Dendritic cell treated with granulocyte-macrophage colony-stimulating factor and Interleukin-4, amounts not matched to agents 40 ng/mL and 50 ng/mL, for 4 days (primary cell): ENCODE measurements around the gene NUDT22.

Source experiments
- H3K27ac Mint-ChIP-seq: one replicate; pipeline ENCODE4 v1.8.0; 2022; ENCODE audit warnings: mild to moderate bottlenecking, mixed read lengths
- H3K27me3 Mint-ChIP-seq: one replicate; pipeline ENCODE4 v1.8.0; 2022; ENCODE audit warnings: mild to moderate bottlenecking, mixed read lengths
- H3K36me3 Mint-ChIP-seq: one replicate; pipeline ENCODE4 v1.8.0; 2022; ENCODE audit warnings: low read depth, mixed read lengths
- H3K4me1 Mint-ChIP-seq: one replicate; pipeline ENCODE4 v1.8.0; 2022; ENCODE audit warnings: low read depth, mixed read lengths
- H3K4me3 Mint-ChIP-seq: one replicate; pipeline ENCODE4 v1.8.0; 2022; ENCODE audit warnings: mild to moderate bottlenecking, moderate library complexity, mixed read lengths
- H3K9me3 Mint-ChIP-seq: one replicate; pipeline ENCODE4 v1.8.0; 2022; ENCODE audit warnings: mixed read lengths
- intact Hi-C: fragments of 100-400 bp; cut with micrococcal nuclease; formaldehyde crosslinking; loops from one replicate; pipeline ENCODE4 v1.15.0; 2022

Gene NUDT22

GRCh38 chr11:64266339-64266738 lies 40.3 kb downstream of the NUDT22 start:
- no peak overlapping the region for H3K27ac Mint-ChIP-seq
- H3K4me1 Mint-ChIP-seq: peaks cover 42% of the 10 kb centered on the region
- H3K4me3 Mint-ChIP-seq: no peak overlapping the region
- intact Hi-C loops: no loop called here
- H3K27me3 Mint-ChIP-seq: no peaks in the 10 kb centered on the region
- H3K9me3 Mint-ChIP-seq: no peaks in the 10 kb centered on the region
- peaks cover 90% of the 10 kb centered on the region for H3K36me3 Mint-ChIP-seq

- no peaks in the 10 kb centered on the region for H3K27me3 Mint-ChIP-seq
- H3K9me3 Mint-ChIP-seq: no peaks in the 10 kb centered on the region
- intact Hi-C loops: no loop called here
- H3K36me3 Mint-ChIP-seq: peaks cover 86% of the 10 kb centered on the region
- H3K4me1 Mint-ChIP-seq: peaks cover 50% of the 10 kb centered on the region
- H3K4me3 Mint-ChIP-seq: peak overlapping the region; percentile 98
- peak overlapping the region; percentile 91 for H3K27ac Mint-ChIP-seq
These were observed 41.3 kb downstream of the NUDT22 start for GRCh38 chr11:64267207-64267945.

GRCh38 chr11:64268025-64268892 lies 42.2 kb downstream of the NUDT22 start:
- peaks cover 53% of the 10 kb centered on the region for H3K4me1 Mint-ChIP-seq
- intact Hi-C loops: loop anchor here (2.0 kb wide), 2 partner anchors 15 to 61 kb away; partner anchors contain the start of gene FERMT3
- peak overlapping the region; percentile 98 for H3K4me3 Mint-ChIP-seq
- H3K27ac Mint-ChIP-seq: peak overlapping the region; percentile 91
- no peaks in the 10 kb centered on the region for H3K27me3 Mint-ChIP-seq
- H3K9me3 Mint-ChIP-seq: no peaks in the 10 kb centered on the region
- peaks cover 77% of the 10 kb centered on the region for H3K36me3 Mint-ChIP-seq

- H3K9me3 Mint-ChIP-seq: no peaks in the 10 kb centered on the region
These were observed 42.9 kb downstream of the NUDT22 start for GRCh38 chr11:64268893-64269539.

GRCh38 chr11:64269540-64270220 lies 43.6 kb downstream of the NUDT22 start:
- H3K4me3 Mint-ChIP-seq: peak overlapping the region; percentile 98
- peaks cover 72% of the 10 kb centered on the region for H3K36me3 Mint-ChIP-seq
- peaks cover 53% of the 10 kb centered on the region for H3K4me1 Mint-ChIP-seq
- H3K27ac Mint-ChIP-seq: peak overlapping the region; percentile 91
- intact Hi-C loops: loop anchor here (1.0 to 2.0 kb wide), 5 partner anchors 16 to 63 kb away; partner anchors contain the start of genes ESRRA, FERMT3, FKBP2 and GPR137
- H3K27me3 Mint-ChIP-seq: no peaks in the 10 kb centered on the region
- H3K9me3 Mint-ChIP-seq: no peaks in the 10 kb centered on the region

More at GRCh38 chr11:64268893-64269539, 42.9 kb downstream of the NUDT22 start:
- intact Hi-C loops: loop anchor here (2.0 kb wide), 2 partner anchors 16 to 62 kb away; partner anchors contain the start of gene FERMT3
- peaks cover 75% of the 10 kb centered on the region for H3K36me3 Mint-ChIP-seq
- H3K27me3 Mint-ChIP-seq: no peaks in the 10 kb centered on the region
- H3K4me1 Mint-ChIP-seq: peaks cover 53% of the 10 kb centered on the region
- H3K27ac Mint-ChIP-seq: peak overlapping the region; percentile 91
- peak overlapping the region; percentile 98 for H3K4me3 Mint-ChIP-seq

GRCh38 chr11:64275031-64275800 lies 49.1 kb downstream of the NUDT22 start:
- Mint-ChIP-seq H3K36me3 (peaks cover 64% of the 10 kb centered on the region), H3K4me1 (peaks cover 26% of the 10 kb centered on the region), H3K9me3 (no peaks in the 10 kb centered on the region), H3K27me3 (no peaks in the 10 kb centered on the region), H3K27ac (no peak overlapping the region), H3K4me3 (no peak overlapping the region)
- intact Hi-C loops: no loop called here

GRCh38 chr11:64275841-64276240 lies 49.8 kb downstream of the NUDT22 start:
- H3K27ac Mint-ChIP-seq: no peak overlapping the region
- H3K4me1 Mint-ChIP-seq: peaks cover 26% of the 10 kb centered on the region
- intact Hi-C loops: no loop called here
- H3K27me3 Mint-ChIP-seq: no peaks in the 10 kb centered on the region
- H3K9me3 Mint-ChIP-seq: no peaks in the 10 kb centered on the region
- H3K36me3 Mint-ChIP-seq: peaks cover 62% of the 10 kb centered on the region
- H3K4me3 Mint-ChIP-seq: no peak overlapping the region

GRCh38 chr11:64276653-64277431 lies 50.8 kb downstream of the NUDT22 start:
- peak overlapping the region; percentile 41 for H3K27ac Mint-ChIP-seq
- H3K27me3 Mint-ChIP-seq: no peaks in the 10 kb centered on the region
- intact Hi-C loops: no loop called here
- no peaks in the 10 kb centered on the region for H3K9me3 Mint-ChIP-seq
- peaks cover 32% of the 10 kb centered on the region for H3K4me1 Mint-ChIP-seq
- no peak overlapping the region for H3K4me3 Mint-ChIP-seq
- H3K36me3 Mint-ChIP-seq: peaks cover 65% of the 10 kb centered on the region

- Mint-ChIP-seq H3K36me3 (peaks cover 76% of the 10 kb centered on the region), H3K4me3 (no peak overlapping the region), H3K27me3 (no peaks in the 10 kb centered on the region), H3K27ac (peak overlapping the region; percentile 19), H3K9me3 (no peaks in the 10 kb centered on the region), H3K4me1 (peaks cover 40% of the 10 kb centered on the region)
- intact Hi-C loops: no loop called here
These were observed 52.6 kb downstream of the NUDT22 start for GRCh38 chr11:64278576-64279190.
